Glutamatergic neuron (in vitro differentiated cells): ENCODE measurements around the gene ABCA9. TPM values are rescaled to one million over a fixed set of nuclear protein-coding genes. Genes with fewer than 3 reads are reported as not detected.

ENCODE experiments used
- DNase-seq: peaks from one replicate; pipeline ENCODE4 v3.0.0; 2022
- H3K27ac Mint-ChIP-seq: one replicate; pipeline ENCODE4 v1.8.0; 2020; ENCODE audit warnings: mild to moderate bottlenecking, mixed read lengths, inconsistent platforms; ENCODE audit not compliant: unreplicated experiment
- H3K27me3 Mint-ChIP-seq: one replicate; pipeline ENCODE4 v1.8.0; 2020; ENCODE audit warnings: mild to moderate bottlenecking, moderate library complexity, mixed read lengths, inconsistent platforms; ENCODE audit not compliant: unreplicated experiment
- H3K36me3 Mint-ChIP-seq: one replicate; pipeline ENCODE4 v1.8.0; 2020; ENCODE audit warnings: mild to moderate bottlenecking, mixed read lengths, inconsistent platforms; ENCODE audit not compliant: unreplicated experiment
- H3K4me1 Mint-ChIP-seq: one replicate; pipeline ENCODE4 v1.8.0; 2020; ENCODE audit warnings: mild to moderate bottlenecking, low read depth, mixed read lengths, inconsistent platforms; ENCODE audit not compliant: unreplicated experiment
- H3K4me3 Mint-ChIP-seq: one replicate; pipeline ENCODE4 v1.8.0; 2020; ENCODE audit warnings: mild to moderate bottlenecking, mixed read lengths, inconsistent platforms; ENCODE audit not compliant: unreplicated experiment
- H3K9me3 Mint-ChIP-seq: one replicate; pipeline ENCODE4 v1.8.0; 2020; ENCODE audit warnings: mild to moderate bottlenecking, moderate library complexity, mixed read lengths, inconsistent platforms; ENCODE audit not compliant: unreplicated experiment
- CTCF ChIP-seq: fragments of 200-600 bp; sonication (generic); IDR thresholded peaks from one replicate; pipeline ENCODE4 v1.5.0; 2021; ENCODE audit not compliant: partially characterized antibody, unreplicated experiment
- total RNA-seq: library from RNA; stranded (reverse); fragmentation: NEBNext Ultra II Directional; extraction: Animal tissue kit (Norgen Biotek cat#: 25700); gene quantifications from one replicate; pipeline ENCODE4 v1.2.1, GENCODE V29; 2021; ENCODE audit not compliant: unreplicated experiment

Gene ABCA9
- total RNA-seq, 1 donor from 2014 or later = 0.61 TPM

- Mint-ChIP-seq H3K27me3 (no peaks in the 10 kb centered on the region), H3K36me3 (no peaks in the 10 kb centered on the region), H3K27ac (no peak overlapping the region), H3K9me3 (peaks cover 1% of the 10 kb centered on the region), H3K4me1 (peaks cover 4% of the 10 kb centered on the region), H3K4me3 (no peak overlapping the region)
- no peak for DNase-seq
- TF ChIP-seq CTCF = no peak
Measured at GRCh38 chr17:69062860-69063581, 2.3 kb upstream of the ABCA9 start.

- TF ChIP-seq CTCF = no peak
- Mint-ChIP-seq H3K27me3 (no peaks in the 10 kb centered on the region), H3K4me1 (peaks cover 4% of the 10 kb centered on the region), H3K27ac (no peak overlapping the region), H3K4me3 (no peak overlapping the region), H3K9me3 (peaks cover 1% of the 10 kb centered on the region), H3K36me3 (no peaks in the 10 kb centered on the region)
- DNase-seq = no peak
Measured at GRCh38 chr17:69061721-69062556, 1.2 kb upstream of the ABCA9 start.

GRCh38 chr17:69059458-69060175 lies 1.1 kb downstream of the ABCA9 start:
- H3K27me3 Mint-ChIP-seq = no peaks in the 10 kb centered on the region
- H3K4me3 Mint-ChIP-seq = no peak overlapping the region

GRCh38 chr17:69058165-69058564 lies 2.6 kb downstream of the ABCA9 start:
- H3K4me1 Mint-ChIP-seq = peaks cover 4% of the 10 kb centered on the region
- no peak for DNase-seq
- H3K9me3 Mint-ChIP-seq = no peaks in the 10 kb centered on the region
- no peaks in the 10 kb centered on the region for H3K36me3 Mint-ChIP-seq
- no peak for TF ChIP-seq CTCF
- no peaks in the 10 kb centered on the region for H3K27me3 Mint-ChIP-seq
- no peak overlapping the region for H3K27ac Mint-ChIP-seq
- H3K4me3 Mint-ChIP-seq = no peak overlapping the region

More at GRCh38 chr17:69059458-69060175, 1.1 kb downstream of the ABCA9 start:
- no peaks in the 10 kb centered on the region for H3K36me3 Mint-ChIP-seq
- H3K27ac Mint-ChIP-seq = no peak overlapping the region
- peaks cover 1% of the 10 kb centered on the region for H3K9me3 Mint-ChIP-seq
- H3K4me1 Mint-ChIP-seq = peaks cover 4% of the 10 kb centered on the region
- TF ChIP-seq CTCF = no peak
- DNase-seq = no peak
